ENCODE measurements around the gene OR9A2. TPM values are rescaled to one million over a fixed set of nuclear protein-coding genes. Genes with fewer than 3 reads are reported as not detected.
"Not testable (repeated sequence)": the region's sequence is repeated elsewhere in the genome, so short reads cannot be mapped to it uniquely, and the experiment has no call there.

OR9A2 gene
- total and polyA plus RNA-seq, 4 donors = 0.28 to 0.50 TPM; not detected in 2

DNA sequence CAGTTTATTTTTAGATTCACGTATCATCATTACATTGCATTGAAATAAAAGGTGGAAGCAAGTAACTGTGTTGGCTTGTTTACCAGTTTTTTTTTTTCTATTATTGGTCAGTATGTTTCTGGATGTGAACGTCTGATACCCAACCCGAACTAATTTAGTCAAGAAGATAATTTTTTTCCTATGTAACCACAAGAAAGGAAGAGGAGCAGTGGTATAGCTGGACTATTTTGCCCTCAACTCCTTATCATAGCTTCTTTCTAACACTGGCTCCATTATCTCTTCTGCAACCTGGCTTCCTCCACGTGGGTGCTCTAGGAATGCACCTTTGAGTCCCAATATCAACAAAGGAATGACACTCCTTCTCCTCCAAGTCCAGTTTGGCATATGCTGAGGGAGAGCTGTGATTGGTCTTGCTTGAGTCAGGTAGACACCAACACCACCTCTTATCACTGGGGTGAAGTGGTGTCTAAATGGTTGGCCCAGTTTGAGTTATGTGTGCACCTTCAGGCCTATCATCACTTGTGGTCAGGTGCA, 29.4 kb downstream of the OR9A2 start:
- Histone ChIP-seq H3K27me3 (ENCODE audit: control insufficient read depth, insufficient read depth, low read length) (no peaks in the 10 kb centered on the region), H3K36me3 (ENCODE audit: control insufficient read depth, insufficient read depth, low read length) (no peaks in the 10 kb centered on the region), H3K27ac (ENCODE audit: low read depth, low read length) (no peak overlapping the region), H3K9me3 (ENCODE audit: control insufficient read depth, insufficient read depth, low read length) (peaks cover 1% of the 10 kb centered on the region), H3K4me1 (ENCODE audit: control insufficient read depth, insufficient read depth, low read length) (no peaks in the 10 kb centered on the region), H3K4me3 (ENCODE audit: low read depth, low read length) (no peak overlapping the region)
- no CpG with 5 or more reads among the region's 4 CpGs for WGBS (ENCODE audit: insufficient coverage)
- no peak for DNase-seq (ENCODE audit: low read depth in 4 of 6, low spot score in 6 of 6)

DNA sequence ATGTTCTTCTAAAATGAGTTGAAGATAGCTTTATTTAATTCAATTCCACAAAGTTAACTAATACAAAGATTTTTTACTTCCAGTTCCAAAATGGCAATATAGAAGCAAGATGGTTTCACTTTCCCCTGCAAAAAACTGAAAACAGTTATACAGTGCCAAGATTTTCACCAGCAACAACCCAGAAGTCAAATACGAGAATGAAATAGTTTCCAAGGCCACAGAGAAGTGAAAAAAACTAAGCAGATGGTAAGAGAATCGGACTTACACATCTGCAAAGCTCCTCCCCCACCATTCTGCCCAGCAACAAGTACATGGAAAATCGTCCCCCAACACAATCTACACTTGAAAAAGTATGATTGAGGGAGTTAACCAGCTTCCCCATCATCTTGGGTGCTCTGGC, 34.5 kb downstream of the OR9A2 start:
- Histone ChIP-seq H3K9me3 (ENCODE audit: control insufficient read depth, insufficient read depth, low read length) (no peaks in the 10 kb centered on the region), H3K4me3 (ENCODE audit: low read depth, low read length) (no peak overlapping the region), H3K4me1 (ENCODE audit: control insufficient read depth, insufficient read depth, low read length) (no peaks in the 10 kb centered on the region), H3K36me3 (ENCODE audit: control insufficient read depth, insufficient read depth, low read length) (no peaks in the 10 kb centered on the region), H3K27ac (ENCODE audit: low read depth, low read length) (no peak overlapping the region), H3K27me3 (ENCODE audit: control insufficient read depth, insufficient read depth, low read length) (no peaks in the 10 kb centered on the region)
- 80% methylated on average over 1 of the region's 3 CpGs for WGBS (ENCODE audit: insufficient coverage)
- no peak for DNase-seq (ENCODE audit: low read depth in 4 of 6, low spot score in 6 of 6)

DNA sequence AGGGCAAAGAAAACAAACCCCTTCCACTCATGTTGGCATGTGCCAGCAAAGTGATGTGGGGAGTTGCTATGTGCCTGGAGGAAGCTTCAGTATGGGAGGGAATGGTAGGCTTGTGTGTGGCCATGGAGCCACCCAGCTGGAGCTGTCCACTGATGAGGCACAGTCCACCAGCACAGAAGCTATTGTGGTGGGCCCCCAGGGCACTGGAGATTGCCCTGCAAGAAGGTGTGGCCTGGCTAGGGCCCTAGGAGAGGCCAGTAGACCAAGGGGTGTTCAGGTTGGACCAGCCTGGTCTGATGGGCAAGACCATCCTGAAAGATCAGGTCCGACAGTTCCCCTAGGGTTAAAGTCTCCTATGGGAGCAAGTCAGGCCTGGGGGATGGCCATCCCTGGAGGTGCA, 42.6 kb downstream of the OR9A2 start:
- no peaks in the 10 kb centered on the region for H3K4me1 ChIP-seq (ENCODE audit: control insufficient read depth, insufficient read depth, low read length)
- no peaks in the 10 kb centered on the region for H3K27me3 ChIP-seq (ENCODE audit: control insufficient read depth, insufficient read depth, low read length)
- H3K36me3 ChIP-seq (ENCODE audit: control insufficient read depth, insufficient read depth, low read length) = no peaks in the 10 kb centered on the region
- no peak overlapping the region for H3K4me3 ChIP-seq (ENCODE audit: low read depth, low read length)
- no peaks in the 10 kb centered on the region for H3K9me3 ChIP-seq (ENCODE audit: control insufficient read depth, insufficient read depth, low read length)
- no CpG with 5 or more reads among the region's 1 CpG for WGBS (ENCODE audit: insufficient coverage)
- DNase-seq (ENCODE audit: low read depth in 4 of 6, low spot score in 6 of 6) = no peak
- no peak overlapping the region for H3K27ac ChIP-seq (ENCODE audit: low read depth, low read length)

DNA sequence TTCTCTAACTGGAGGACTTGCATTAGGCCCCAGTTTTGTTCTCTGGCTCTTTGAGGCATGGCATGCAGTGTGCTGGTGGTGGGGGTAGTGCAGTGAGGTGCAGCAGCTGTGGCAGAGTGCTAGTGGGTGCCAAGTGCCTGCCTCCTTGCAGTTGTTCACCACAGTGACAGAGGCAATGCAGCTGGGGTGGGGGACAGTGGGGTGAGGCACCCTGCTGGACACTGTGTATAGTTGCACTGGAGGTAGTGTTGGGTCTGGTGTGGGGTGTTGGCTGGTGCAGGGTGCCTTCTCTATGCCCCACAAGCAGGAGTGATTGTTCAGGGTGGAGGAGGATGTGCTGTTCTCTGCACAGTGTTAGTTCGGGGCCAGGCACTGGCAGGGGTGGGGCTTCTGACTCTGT, 43.1 kb downstream of the OR9A2 start:
- no peaks in the 10 kb centered on the region for H3K36me3 ChIP-seq (ENCODE audit: control insufficient read depth, insufficient read depth, low read length)
- no peaks in the 10 kb centered on the region for H3K9me3 ChIP-seq (ENCODE audit: control insufficient read depth, insufficient read depth, low read length)
- no peaks in the 10 kb centered on the region for H3K4me1 ChIP-seq (ENCODE audit: control insufficient read depth, insufficient read depth, low read length)
- no peak overlapping the region for H3K4me3 ChIP-seq (ENCODE audit: low read depth, low read length)
- no CpG with 5 or more reads among the region's 1 CpG for WGBS (ENCODE audit: insufficient coverage)
- no peak overlapping the region for H3K27ac ChIP-seq (ENCODE audit: low read depth, low read length)
- no peak for DNase-seq (ENCODE audit: low read depth in 4 of 6, low spot score in 6 of 6)
- no peaks in the 10 kb centered on the region for H3K27me3 ChIP-seq (ENCODE audit: control insufficient read depth, insufficient read depth, low read length)

DNA sequence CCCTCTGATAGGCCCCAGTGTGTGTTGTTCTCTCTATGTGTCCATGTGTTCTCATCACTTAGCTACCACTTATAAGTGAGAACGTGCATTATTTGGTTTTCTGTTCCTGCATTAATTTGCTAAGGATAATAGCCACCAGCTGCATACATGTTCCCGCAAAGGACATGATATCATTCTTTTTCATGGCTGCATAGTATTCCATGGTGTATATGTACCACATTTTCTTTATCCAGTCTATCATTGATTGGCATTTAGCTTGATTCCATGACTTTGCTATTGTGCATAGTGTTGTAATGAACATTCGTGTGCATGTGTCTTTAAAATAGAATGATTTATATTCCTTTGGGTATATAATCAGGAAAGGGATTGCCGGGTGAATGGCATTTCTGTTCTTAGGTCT, 48.5 kb downstream of the OR9A2 start:
- DNase-seq (ENCODE audit: low read depth in 4 of 6, low spot score in 6 of 6); H3K27ac ChIP-seq (ENCODE audit: low read depth, low read length); H3K4me3 ChIP-seq (ENCODE audit: low read depth, low read length); H3K36me3 ChIP-seq (ENCODE audit: control insufficient read depth, insufficient read depth, low read length); H3K9me3 ChIP-seq (ENCODE audit: control insufficient read depth, insufficient read depth, low read length); H3K4me1 ChIP-seq (ENCODE audit: control insufficient read depth, insufficient read depth, low read length); H3K27me3 ChIP-seq (ENCODE audit: control insufficient read depth, insufficient read depth, low read length): not testable (repeated sequence)
- WGBS (ENCODE audit: insufficient coverage) = no CpG with 5 or more reads among the region's 4 CpGs

Other genes starting within 250 kb of the OR9A2 start
- 10 to 100 TPM; 15.6 to 20.3 TPM for gene EPHB6, start 172.1 kb downstream of the OR9A2 start, total RNA-seq
- gene EPHB6, start 172.1 kb downstream of the OR9A2 start, polyA plus RNA-seq (ENCODE audit: insufficient read length in 2 of 2) = 10 to 100 TPM; 47.4 to 54.6 TPM
- under 1 TPM; 0.10 to 0.66 TPM for gene TRPV6, start 141.4 kb downstream of the OR9A2 start, total RNA-seq
- 1 to 10 TPM; 1.2 to 1.5 TPM for gene TRPV6, start 141.4 kb downstream of the OR9A2 start, polyA plus RNA-seq (ENCODE audit: insufficient read length in 2 of 2)
- gene TRPV5, start 93.4 kb downstream of the OR9A2 start, total RNA-seq = under 1 TPM in 1 of 2 donors, not detected in 1; 0.11 TPM
- gene TRPV5, start 93.4 kb downstream of the OR9A2 start, polyA plus RNA-seq (ENCODE audit: insufficient read length in 2 of 2) = under 1 TPM in 1 of 2 donors, not detected in 1; 0.24 TPM
- not detected for gene LLCFC1, start 87.6 kb downstream of the OR9A2 start, total RNA-seq
- gene LLCFC1, start 87.6 kb downstream of the OR9A2 start, polyA plus RNA-seq (ENCODE audit: insufficient read length in 2 of 2) = under 1 TPM in 1 of 2 donors, not detected in 1; 0.38 TPM
- 1 to 10 TPM in 1 of 2 donors, under 1 TPM in 1; 0.99 to 3.4 TPM for gene KEL, start 64.8 kb downstream of the OR9A2 start, total RNA-seq
- 1 to 10 TPM in 1 of 2 donors, under 1 TPM in 1; 0.60 to 1.6 TPM for gene KEL, start 64.8 kb downstream of the OR9A2 start, polyA plus RNA-seq (ENCODE audit: insufficient read length in 2 of 2)
- not detected for gene OR6V1, start 25.2 kb upstream of the OR9A2 start, total RNA-seq
- not detected for gene OR6V1, start 25.2 kb upstream of the OR9A2 start, polyA plus RNA-seq (ENCODE audit: insufficient read length in 2 of 2)
- not detected for gene PIP, start 104.9 kb upstream of the OR9A2 start, total RNA-seq
- not detected for gene PIP, start 104.9 kb upstream of the OR9A2 start, polyA plus RNA-seq (ENCODE audit: insufficient read length in 2 of 2)
- gene TAS2R39, start 156.3 kb upstream of the OR9A2 start, total RNA-seq = not detected
- not detected for gene TAS2R39, start 156.3 kb upstream of the OR9A2 start, polyA plus RNA-seq (ENCODE audit: insufficient read length in 2 of 2)
- not detected for gene TAS2R40, start 194.9 kb upstream of the OR9A2 start, total RNA-seq
- gene TAS2R40, start 194.9 kb upstream of the OR9A2 start, polyA plus RNA-seq (ENCODE audit: insufficient read length in 2 of 2) = not detected
- 100 to 1,000 TPM in 1 of 2 donors, 10 to 100 TPM in 1; 58.2 to 131 TPM for gene GSTK1, start 236.3 kb upstream of the OR9A2 start, total RNA-seq
- gene GSTK1, start 236.3 kb upstream of the OR9A2 start, polyA plus RNA-seq (ENCODE audit: insufficient read length in 2 of 2) = 10 to 100 TPM; 84.6 to 91.7 TPM